ENCODE measurements around the gene MDC1. TPM values are rescaled to one million over a fixed set of nuclear protein-coding genes. Genes with fewer than 3 reads are reported as not detected.

The MDC1 gene
- total RNA-seq, 1 experiment from 2014 or later, result 77.6 TPM

GRCh38 chr6:30703821-30704220 lies 13.3 kb downstream of the MDC1 start:
- Histone ChIP-seq H3K18ac (ENCODE audit: insufficient read length, low read depth, low read length) (no peak overlapping the region), H3K9me3 (ENCODE audit: control insufficient read depth, low read depth, low read length) (no peaks in the 10 kb centered on the region), H4K8ac (replicated peaks; ENCODE audit: insufficient read length, low read depth, low read length) (no peak overlapping the region), H3K23ac (ENCODE audit: insufficient read length, low read depth, low read length) (no peak overlapping the region), H4K5ac (ENCODE audit: insufficient read length, low read depth, low read length) (no peak overlapping the region), H4K20me1 (ENCODE audit: control insufficient read depth, insufficient read depth, insufficient read length) (no peaks in the 10 kb centered on the region), H2AFZ (ENCODE audit: low read length) (no peak overlapping the region), H2BK5ac (ENCODE audit: insufficient read length, low read length) (no peak overlapping the region), H3K4ac (ENCODE audit: low read depth, low read length) (no peak overlapping the region), H2BK20ac (ENCODE audit: low read depth, low read length, poor library complexity, severe bottlenecking) (no peak overlapping the region), H3K23me2 (ENCODE audit: insufficient read length, low read depth, low read length, poor library complexity, severe bottlenecking) (no peaks in the 10 kb centered on the region), H3K4me1 (ENCODE audit: insufficient read depth, low read length) (0 out of 2 replicates have a peak, but pooled peaks cover 2% of the 10 kb centered on the region), H3K14ac (ENCODE audit: insufficient read depth, low read length) (no peak overlapping the region; the same call in 1 of the 2 replicates), H4K91ac (ENCODE audit: insufficient read length, low read depth, low read length) (no peak overlapping the region), H3K79me1 (ENCODE audit: insufficient read depth, low read depth, low read length, poor library complexity, severe bottlenecking) (no peaks in the 10 kb centered on the region), H3K79me2 (ENCODE audit: insufficient read depth, low read length) (no peaks in the 10 kb centered on the region), H2AK5ac (ENCODE audit: insufficient read length, low read length) (no peak overlapping the region), H2BK12ac (ENCODE audit: insufficient read length, low read depth, low read length) (no peak overlapping the region), H3K27ac (ENCODE audit: insufficient read length, low read depth, low read length) (no peak overlapping the region), H3T11ph (ENCODE audit: low read length) (no peak overlapping the region), H2BK15ac (ENCODE audit: low read depth, low read length) (no peak overlapping the region), H2BK120ac (ENCODE audit: low read depth, low read length, poor library complexity, severe bottlenecking) (no peak overlapping the region), H3K9ac (ENCODE audit: extremely low read depth, insufficient read length, low read length) (no peak overlapping the region), H3K27me3 (ENCODE audit: insufficient read depth, low read length) (no peaks in the 10 kb centered on the region), H3K4me2 (ENCODE audit: insufficient read depth, insufficient read length, low read length) (no peak overlapping the region), H3K56ac (ENCODE audit: insufficient read length, low read depth, low read length) (no peak overlapping the region)
- Mint-ChIP-seq H3K36me3 (ENCODE audit: insufficient read depth in 1 of 3, low read depth in 3 of 3) (peaks cover 54 to 77% (median 76%) of the 10 kb centered on the region in 3 experiments; a peak in 6 of 7 replicates), H3K27ac (no peak overlapping the region; a peak in 2 of 7 replicates), H3K4me3 (no peak overlapping the region), H3K27me3 (ENCODE audit: low read depth) (no peaks in the 10 kb centered on the region), H3K4me1 (peaks cover 6 to 11% of the 10 kb centered on the region in 2 experiments), H3K9me3 (no peaks in the 10 kb centered on the region)
- no peak for TF ChIP-seq CTCF (conservative IDR thresholded peaks at IDR 0.05)
- no peak for DNase-seq
- no CpG with 5 or more reads among the region's 4 CpGs for WGBS (ENCODE audit: extremely low coverage, insufficient read length, low lambda C conversion rate)

Measured in H9 (cell line).